HUDEP-2 (cell line): Measurements from ENCODE around the gene SPESP1.

Experiments
- DNase-seq, 76 experiments: peaks; one replicate each; lab custom pipeline; 2025; ENCODE audit not compliant: unreplicated experiment in 76 of 76; lab: John Stamatoyannopoulos, UW

Gene SPESP1

GRCh38 chr15:68990231-68990991 lies 60.1 kb downstream of the SPESP1 start:
- DNase-seq, result peak in 9 of 76 experiments; percentile 7 to 38 (median 21)

GRCh38 chr15:68990992-68991500 lies 60.7 kb downstream of the SPESP1 start:
- DNase-seq, result peak in 23 of 76 experiments; percentile 8 to 60 (median 30)

GRCh38 chr15:68991723-68992122 lies 61.4 kb downstream of the SPESP1 start:
- DNase-seq, result peak in 74 of 76 experiments; percentile 30 to 95 (median 84)

- peak in 1 of 76 experiments; percentile 33 for DNase-seq
These were observed 62.4 kb downstream of the SPESP1 start for GRCh38 chr15:68992696-68993095.

- DNase-seq, result no peak
These were observed 63.0 kb downstream of the SPESP1 start for GRCh38 chr15:68993276-68993675.

GRCh38 chr15:68994149-68994548 lies 63.8 kb downstream of the SPESP1 start:
- DNase-seq, result no peak

- DNase-seq, result no peak
These were observed 64.8 kb downstream of the SPESP1 start for GRCh38 chr15:68994981-68995761.
